ENCODE data around the gene FBXW7. TPM values are rescaled to one million over a fixed set of nuclear protein-coding genes. Genes with fewer than 3 reads are reported as not detected.

FBXW7 gene
- total RNA-seq, 1 experiment from 2014 or later: 23.0 TPM

DNA sequence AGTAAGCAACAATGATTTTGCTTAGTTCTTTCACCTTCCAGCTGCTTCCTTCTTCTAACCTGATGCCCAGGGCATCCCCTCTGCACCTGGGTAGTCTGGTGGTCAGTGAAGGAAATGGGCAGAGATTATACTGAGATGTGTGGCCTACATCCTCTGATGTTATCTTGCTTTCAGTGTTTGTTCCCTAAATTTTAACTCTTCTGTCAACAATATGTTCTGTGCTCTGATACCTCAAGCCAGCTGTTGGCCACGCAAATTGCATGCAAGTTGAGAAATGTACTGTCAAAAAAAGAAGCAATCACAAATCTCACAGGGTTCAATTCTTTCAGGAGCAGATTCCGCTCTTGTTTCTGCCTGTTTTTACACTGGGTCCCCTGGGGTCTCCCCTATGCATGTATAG is 73.8 kb downstream of the FBXW7 start:
- Mint-ChIP-seq H3K27me3 (ENCODE audit: low read depth) (no peaks in the 10 kb centered on the region), H3K4me3 (no peak overlapping the region), H3K9me3 (no peaks in the 10 kb centered on the region), H3K4me1 (peaks cover 25% of the 10 kb centered on the region), H3K36me3 (no peaks in the 10 kb centered on the region), H3K27ac (peak overlapping the region; percentile 43)
- DNase-seq (ENCODE audit: low spot score): no peak
- TF ChIP-seq OVOL2 (CRISPR knock-in tag; IDR thresholded peaks at IDR 0.05; ENCODE audit: borderline replicate concordance): no peak
- peak; percentile 27; the same call in 1 of the 2 replicates for TF ChIP-seq GABPB1 (CRISPR knock-in tag; IDR thresholded peaks at IDR 0.05)
- no peak for TF ChIP-seq ZNF317 (CRISPR knock-in tag; IDR thresholded peaks at IDR 0.05; ENCODE audit: borderline replicate concordance, low read depth)
- TF ChIP-seq MXD4 (CRISPR knock-in tag; IDR thresholded peaks at IDR 0.05; ENCODE audit: borderline replicate concordance): no peak
- TF ChIP-seq, protein P1, sequence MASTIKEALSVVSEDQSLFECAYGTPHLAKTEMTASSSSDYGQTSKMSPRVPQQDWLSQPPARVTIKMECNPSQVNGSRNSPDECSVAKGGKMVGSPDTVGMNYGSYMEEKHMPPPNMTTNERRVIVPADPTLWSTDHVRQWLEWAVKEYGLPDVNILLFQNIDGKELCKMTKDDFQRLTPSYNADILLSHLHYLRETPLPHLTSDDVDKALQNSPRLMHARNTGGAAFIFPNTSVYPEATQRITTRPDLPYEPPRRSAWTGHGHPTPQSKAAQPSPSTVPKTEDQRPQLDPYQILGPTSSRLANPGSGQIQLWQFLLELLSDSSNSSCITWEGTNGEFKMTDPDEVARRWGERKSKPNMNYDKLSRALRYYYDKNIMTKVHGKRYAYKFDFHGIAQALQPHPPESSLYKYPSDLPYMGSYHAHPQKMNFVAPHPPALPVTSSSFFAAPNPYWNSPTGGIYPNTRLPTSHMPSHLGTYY (CRISPR knock-in tag; IDR thresholded peaks at IDR 0.05): no peak
- TF ChIP-seq, protein P2, sequence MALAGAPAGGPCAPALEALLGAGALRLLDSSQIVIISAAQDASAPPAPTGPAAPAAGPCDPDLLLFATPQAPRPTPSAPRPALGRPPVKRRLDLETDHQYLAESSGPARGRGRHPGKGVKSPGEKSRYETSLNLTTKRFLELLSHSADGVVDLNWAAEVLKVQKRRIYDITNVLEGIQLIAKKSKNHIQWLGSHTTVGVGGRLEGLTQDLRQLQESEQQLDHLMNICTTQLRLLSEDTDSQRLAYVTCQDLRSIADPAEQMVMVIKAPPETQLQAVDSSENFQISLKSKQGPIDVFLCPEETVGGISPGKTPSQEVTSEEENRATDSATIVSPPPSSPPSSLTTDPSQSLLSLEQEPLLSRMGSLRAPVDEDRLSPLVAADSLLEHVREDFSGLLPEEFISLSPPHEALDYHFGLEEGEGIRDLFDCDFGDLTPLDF (CRISPR knock-in tag; IDR thresholded peaks at IDR 0.05): no peak
- ATAC-seq: no peak
- CTCF ChIA-PET: no interaction called here
- POLR2A ChIA-PET: no interaction called here

DNA sequence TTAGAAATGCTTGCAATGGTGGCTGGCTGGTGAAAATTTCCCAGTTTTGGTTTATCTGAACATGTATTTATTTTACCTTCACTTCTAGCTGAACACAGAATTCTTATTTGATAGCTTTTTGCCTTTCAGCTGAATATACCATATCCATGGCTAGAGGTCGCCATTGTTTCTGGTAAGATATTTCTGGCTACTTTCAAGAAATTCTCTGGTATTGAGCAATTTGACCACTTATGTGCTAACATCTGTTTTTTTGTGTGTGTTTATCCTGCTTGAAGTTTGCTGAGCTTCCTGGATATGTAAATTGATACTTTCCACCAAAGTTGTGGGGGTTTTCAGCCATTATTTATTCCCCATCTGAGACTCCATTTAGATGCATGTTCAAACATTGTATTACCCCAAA is 75.4 kb downstream of the FBXW7 start:
- POLR2A ChIA-PET: no interaction called here
- Mint-ChIP-seq H3K9me3 (no peaks in the 10 kb centered on the region), H3K36me3 (no peaks in the 10 kb centered on the region), H3K27me3 (ENCODE audit: low read depth) (no peaks in the 10 kb centered on the region), H3K4me3 (no peak overlapping the region), H3K4me1 (peaks cover 29% of the 10 kb centered on the region), H3K27ac (no peak overlapping the region)
- ATAC-seq: no peak
- no peak for TF ChIP-seq OVOL2 (CRISPR knock-in tag; IDR thresholded peaks at IDR 0.05; ENCODE audit: borderline replicate concordance)
- TF ChIP-seq, protein P3, sequence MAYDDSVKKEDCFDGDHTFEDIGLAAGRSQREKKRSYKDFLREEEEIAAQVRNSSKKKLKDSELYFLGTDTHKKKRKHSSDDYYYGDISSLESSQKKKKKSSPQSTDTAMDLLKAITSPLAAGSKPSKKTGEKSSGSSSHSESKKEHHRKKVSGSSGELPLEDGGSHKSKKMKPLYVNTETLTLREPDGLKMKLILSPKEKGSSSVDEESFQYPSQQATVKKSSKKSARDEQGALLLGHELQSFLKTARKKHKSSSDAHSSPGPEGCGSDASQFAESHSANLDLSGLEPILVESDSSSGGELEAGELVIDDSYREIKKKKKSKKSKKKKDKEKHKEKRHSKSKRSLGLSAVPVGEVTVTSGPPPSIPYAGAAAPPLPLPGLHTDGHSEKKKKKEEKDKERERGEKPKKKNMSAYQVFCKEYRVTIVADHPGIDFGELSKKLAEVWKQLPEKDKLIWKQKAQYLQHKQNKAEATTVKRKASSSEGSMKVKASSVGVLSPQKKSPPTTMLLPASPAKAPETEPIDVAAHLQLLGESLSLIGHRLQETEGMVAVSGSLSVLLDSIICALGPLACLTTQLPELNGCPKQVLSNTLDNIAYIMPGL (CRISPR knock-in tag; IDR thresholded peaks at IDR 0.05): no peak
- DNase-seq (ENCODE audit: low spot score): no peak
- CTCF ChIA-PET: interaction anchor here (0.6 to 1.1 kb wide), 5 partner anchors 9 to 43 kb away, joined by 3 to 6 read pairs (median 3); no protein-coding TSS in a partner anchor

DNA sequence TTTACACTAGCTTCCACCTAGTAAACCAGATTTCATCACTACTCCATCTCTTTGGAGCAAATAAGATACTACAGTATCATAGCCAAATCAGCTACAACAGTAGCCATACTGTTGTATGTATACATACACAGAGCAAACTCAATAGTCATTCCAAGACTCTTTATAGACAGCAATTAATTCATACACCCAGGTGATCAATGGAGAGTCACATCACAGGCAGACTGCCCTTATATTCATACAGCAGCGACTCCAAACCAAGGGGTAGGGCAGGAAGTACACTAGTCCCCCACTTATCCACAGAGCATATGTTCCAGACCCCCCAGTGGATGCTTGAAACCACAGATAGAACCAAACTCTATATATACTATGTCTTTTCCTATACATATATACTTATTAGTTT is 76.6 kb downstream of the FBXW7 start:
- Mint-ChIP-seq H3K4me1 (peaks cover 29% of the 10 kb centered on the region), H3K27me3 (ENCODE audit: low read depth) (no peaks in the 10 kb centered on the region), H3K36me3 (no peaks in the 10 kb centered on the region), H3K4me3 (no peak overlapping the region), H3K9me3 (no peaks in the 10 kb centered on the region), H3K27ac (no peak overlapping the region)
- DNase-seq (ENCODE audit: low spot score) (no peak), ATAC-seq (no peak)
- POLR2A ChIA-PET: no interaction called here
- CTCF ChIA-PET: interaction anchor here (1.1 to 1.2 kb wide), 3 partner anchors 40 to 42 kb away, joined by 3 read pairs; no protein-coding TSS in a partner anchor
- TF ChIP-seq, protein P4, sequence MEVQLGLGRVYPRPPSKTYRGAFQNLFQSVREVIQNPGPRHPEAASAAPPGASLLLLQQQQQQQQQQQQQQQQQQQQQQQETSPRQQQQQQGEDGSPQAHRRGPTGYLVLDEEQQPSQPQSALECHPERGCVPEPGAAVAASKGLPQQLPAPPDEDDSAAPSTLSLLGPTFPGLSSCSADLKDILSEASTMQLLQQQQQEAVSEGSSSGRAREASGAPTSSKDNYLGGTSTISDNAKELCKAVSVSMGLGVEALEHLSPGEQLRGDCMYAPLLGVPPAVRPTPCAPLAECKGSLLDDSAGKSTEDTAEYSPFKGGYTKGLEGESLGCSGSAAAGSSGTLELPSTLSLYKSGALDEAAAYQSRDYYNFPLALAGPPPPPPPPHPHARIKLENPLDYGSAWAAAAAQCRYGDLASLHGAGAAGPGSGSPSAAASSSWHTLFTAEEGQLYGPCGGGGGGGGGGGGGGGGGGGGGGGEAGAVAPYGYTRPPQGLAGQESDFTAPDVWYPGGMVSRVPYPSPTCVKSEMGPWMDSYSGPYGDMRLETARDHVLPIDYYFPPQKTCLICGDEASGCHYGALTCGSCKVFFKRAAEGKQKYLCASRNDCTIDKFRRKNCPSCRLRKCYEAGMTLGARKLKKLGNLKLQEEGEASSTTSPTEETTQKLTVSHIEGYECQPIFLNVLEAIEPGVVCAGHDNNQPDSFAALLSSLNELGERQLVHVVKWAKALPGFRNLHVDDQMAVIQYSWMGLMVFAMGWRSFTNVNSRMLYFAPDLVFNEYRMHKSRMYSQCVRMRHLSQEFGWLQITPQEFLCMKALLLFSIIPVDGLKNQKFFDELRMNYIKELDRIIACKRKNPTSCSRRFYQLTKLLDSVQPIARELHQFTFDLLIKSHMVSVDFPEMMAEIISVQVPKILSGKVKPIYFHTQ (CRISPR knock-in tag; IDR thresholded peaks at IDR 0.05): no peak
- TF ChIP-seq FOXP1 (CRISPR knock-in tag; IDR thresholded peaks at IDR 0.05; ENCODE audit: borderline replicate concordance) (no peak), MXD4 (CRISPR knock-in tag; IDR thresholded peaks at IDR 0.05; ENCODE audit: borderline replicate concordance) (no peak), FOXK1 (CRISPR knock-in tag; IDR thresholded peaks at IDR 0.05) (no peak), TP53 (CRISPR knock-in tag; IDR thresholded peaks at IDR 0.05) (no peak), EMX1 (CRISPR knock-in tag; IDR thresholded peaks at IDR 0.05) (no peak), ZNF416 (CRISPR knock-in tag; IDR thresholded peaks at IDR 0.05) (no peak), ZNF317 (CRISPR knock-in tag; IDR thresholded peaks at IDR 0.05; ENCODE audit: borderline replicate concordance, low read depth) (no peak), NR1H2 (CRISPR knock-in tag; IDR thresholded peaks at IDR 0.05) (no peak), NFYB (CRISPR knock-in tag; conservative IDR thresholded peaks at IDR 0.05; ENCODE audit: low read depth) (no peak), SMAD3 (CRISPR knock-in tag; IDR thresholded peaks at IDR 0.05; ENCODE audit: borderline replicate concordance) (no peak)
- TF ChIP-seq, protein P5, sequence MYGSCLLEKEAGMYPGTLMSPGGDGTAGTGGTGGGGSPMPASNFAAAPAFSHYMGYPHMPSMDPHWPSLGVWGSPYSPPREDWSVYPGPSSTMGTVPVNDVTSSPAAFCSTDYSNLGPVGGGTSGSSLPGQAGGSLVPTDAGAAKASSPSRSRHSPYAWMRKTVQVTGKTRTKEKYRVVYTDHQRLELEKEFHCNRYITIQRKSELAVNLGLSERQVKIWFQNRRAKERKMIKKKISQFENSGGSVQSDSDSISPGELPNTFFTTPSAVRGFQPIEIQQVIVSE (CRISPR knock-in tag; IDR thresholded peaks at IDR 0.05; ENCODE audit: borderline replicate concordance): no peak
- TF ChIP-seq, protein P6, sequence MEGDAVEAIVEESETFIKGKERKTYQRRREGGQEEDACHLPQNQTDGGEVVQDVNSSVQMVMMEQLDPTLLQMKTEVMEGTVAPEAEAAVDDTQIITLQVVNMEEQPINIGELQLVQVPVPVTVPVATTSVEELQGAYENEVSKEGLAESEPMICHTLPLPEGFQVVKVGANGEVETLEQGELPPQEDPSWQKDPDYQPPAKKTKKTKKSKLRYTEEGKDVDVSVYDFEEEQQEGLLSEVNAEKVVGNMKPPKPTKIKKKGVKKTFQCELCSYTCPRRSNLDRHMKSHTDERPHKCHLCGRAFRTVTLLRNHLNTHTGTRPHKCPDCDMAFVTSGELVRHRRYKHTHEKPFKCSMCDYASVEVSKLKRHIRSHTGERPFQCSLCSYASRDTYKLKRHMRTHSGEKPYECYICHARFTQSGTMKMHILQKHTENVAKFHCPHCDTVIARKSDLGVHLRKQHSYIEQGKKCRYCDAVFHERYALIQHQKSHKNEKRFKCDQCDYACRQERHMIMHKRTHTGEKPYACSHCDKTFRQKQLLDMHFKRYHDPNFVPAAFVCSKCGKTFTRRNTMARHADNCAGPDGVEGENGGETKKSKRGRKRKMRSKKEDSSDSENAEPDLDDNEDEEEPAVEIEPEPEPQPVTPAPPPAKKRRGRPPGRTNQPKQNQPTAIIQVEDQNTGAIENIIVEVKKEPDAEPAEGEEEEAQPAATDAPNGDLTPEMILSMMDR (IDR thresholded peaks at IDR 0.05): no peak
- TF ChIP-seq, protein P7, sequence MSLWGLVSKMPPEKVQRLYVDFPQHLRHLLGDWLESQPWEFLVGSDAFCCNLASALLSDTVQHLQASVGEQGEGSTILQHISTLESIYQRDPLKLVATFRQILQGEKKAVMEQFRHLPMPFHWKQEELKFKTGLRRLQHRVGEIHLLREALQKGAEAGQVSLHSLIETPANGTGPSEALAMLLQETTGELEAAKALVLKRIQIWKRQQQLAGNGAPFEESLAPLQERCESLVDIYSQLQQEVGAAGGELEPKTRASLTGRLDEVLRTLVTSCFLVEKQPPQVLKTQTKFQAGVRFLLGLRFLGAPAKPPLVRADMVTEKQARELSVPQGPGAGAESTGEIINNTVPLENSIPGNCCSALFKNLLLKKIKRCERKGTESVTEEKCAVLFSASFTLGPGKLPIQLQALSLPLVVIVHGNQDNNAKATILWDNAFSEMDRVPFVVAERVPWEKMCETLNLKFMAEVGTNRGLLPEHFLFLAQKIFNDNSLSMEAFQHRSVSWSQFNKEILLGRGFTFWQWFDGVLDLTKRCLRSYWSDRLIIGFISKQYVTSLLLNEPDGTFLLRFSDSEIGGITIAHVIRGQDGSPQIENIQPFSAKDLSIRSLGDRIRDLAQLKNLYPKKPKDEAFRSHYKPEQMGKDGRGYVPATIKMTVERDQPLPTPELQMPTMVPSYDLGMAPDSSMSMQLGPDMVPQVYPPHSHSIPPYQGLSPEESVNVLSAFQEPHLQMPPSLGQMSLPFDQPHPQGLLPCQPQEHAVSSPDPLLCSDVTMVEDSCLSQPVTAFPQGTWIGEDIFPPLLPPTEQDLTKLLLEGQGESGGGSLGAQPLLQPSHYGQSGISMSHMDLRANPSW (CRISPR knock-in tag; conservative IDR thresholded peaks at IDR 0.05; ENCODE audit: low read depth): no peak

Measured in WTC11 (cell line).